K562 (cell line): Measurements from ENCODE around the gene VIPR1.

Experiments
- ETV5 ChIP-seq: sonication (generic); formaldehyde crosslinking; IDR thresholded peaks from 2 replicates; pipeline ENCODE4 v1.4.0; 2020; ENCODE audit warnings: low read depth, mild to moderate bottlenecking, missing genetic modification reagents
- POLR2A ChIP-seq: fragments of 450-650 bp; conservative IDR thresholded peaks from 2 replicates; pipeline ENCODE4 v1.6.1; 2016

DNA sequence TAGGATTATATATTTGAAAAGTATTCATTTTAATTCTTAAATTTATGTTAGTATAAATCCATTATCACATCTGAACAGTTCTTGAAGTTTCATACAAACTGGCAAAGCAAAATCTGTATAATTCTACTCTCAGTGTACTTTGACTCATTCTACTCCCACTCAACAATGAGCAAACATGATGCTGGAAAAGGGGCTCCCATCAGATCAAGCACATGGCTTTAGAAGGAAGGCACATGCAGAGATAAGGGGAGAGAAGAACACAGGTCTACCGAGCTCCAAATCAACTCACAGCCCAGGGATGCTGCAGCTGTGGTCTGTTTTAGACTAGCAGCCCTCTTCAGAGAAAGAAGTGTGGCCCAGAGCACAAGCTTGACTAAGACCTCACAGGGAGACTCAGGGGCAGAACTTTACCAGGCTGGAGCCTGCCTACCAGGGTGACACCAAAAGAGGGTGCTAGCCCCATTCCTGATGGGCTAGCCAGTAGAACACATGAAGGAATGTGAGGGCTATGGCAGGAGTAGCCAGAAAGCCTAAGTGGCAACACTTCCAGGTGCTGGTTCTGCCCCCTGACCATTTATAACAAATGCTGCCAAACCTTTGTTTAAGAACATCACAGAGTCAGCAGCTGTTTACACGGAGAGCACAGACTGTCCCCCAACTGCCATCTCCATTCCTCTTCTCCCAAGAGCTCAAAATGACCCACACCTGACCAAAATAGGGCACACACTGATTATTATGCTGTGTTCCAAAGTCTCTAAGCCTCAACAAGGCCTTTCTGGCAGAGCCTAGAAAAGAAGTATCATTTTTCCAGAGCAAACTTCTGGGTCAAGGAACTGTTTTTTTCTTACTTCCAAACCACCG lies 59.8 kb downstream of the VIPR1 start:
- no peak for TF ChIP-seq POLR2A
- TF ChIP-seq ETV5 (CRISPR knock-in tag): no peak
